Measurements from ENCODE around the gene ZNF827. TPM values are rescaled to one million over a fixed set of nuclear protein-coding genes. Genes with fewer than 3 reads are reported as not detected.

The ZNF827 gene
- total RNA-seq, 1 experiment from 2014 or later, result 26.2 TPM

DNA sequence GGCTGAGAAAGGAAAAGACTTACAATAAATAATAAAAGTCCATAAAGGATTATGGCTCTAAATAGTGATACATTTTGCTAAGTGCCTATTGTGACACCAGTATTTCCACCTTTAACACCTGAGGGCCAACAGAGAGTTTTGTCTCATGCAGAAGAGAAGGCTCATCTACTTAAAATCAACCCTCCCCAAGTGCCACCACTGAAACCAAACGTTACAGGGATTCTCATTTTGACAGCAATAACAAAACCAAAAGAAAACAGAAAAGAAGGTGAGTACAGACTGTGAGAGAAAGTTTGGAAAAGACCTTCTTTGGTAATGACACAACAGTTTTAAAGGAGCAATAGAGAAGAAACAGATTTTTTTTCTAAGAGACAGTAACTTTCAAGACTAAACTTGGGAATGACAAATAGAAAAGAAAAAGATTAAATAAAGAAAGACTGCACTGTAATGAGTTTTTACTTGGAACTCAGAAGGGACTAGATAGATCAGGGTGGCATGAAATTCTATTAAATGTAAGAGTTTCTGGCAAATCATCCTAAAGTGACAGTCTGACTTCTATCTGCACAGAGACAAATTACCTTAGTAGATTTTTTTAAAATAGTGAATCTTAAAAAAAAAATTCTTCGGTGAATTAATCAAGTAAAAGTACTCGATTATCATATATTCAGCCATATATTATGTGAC lies 109.7 kb downstream of the ZNF827 start:
- BruUV-seq (replicated peaks), result no TSS peak
- intact Hi-C loops (cut with micrococcal nuclease; ENCODE audit: unreplicated experiment), result no loop called here
- CTCF ChIA-PET, result no interaction called here
- H3K36me3 Mint-ChIP-seq (ENCODE audit: insufficient read depth, unreplicated experiment), result no peaks in the 10 kb centered on the region
- H3K9me3 Mint-ChIP-seq (ENCODE audit: low read depth, unreplicated experiment), result no peaks in the 10 kb centered on the region
- no peak overlapping the region for H3K27ac Mint-ChIP-seq (ENCODE audit: unreplicated experiment)
- DNase-seq, result no peak
- H3K27me3 Mint-ChIP-seq (ENCODE audit: unreplicated experiment), result no peaks in the 10 kb centered on the region
- TF ChIP-seq, protein P1, sequence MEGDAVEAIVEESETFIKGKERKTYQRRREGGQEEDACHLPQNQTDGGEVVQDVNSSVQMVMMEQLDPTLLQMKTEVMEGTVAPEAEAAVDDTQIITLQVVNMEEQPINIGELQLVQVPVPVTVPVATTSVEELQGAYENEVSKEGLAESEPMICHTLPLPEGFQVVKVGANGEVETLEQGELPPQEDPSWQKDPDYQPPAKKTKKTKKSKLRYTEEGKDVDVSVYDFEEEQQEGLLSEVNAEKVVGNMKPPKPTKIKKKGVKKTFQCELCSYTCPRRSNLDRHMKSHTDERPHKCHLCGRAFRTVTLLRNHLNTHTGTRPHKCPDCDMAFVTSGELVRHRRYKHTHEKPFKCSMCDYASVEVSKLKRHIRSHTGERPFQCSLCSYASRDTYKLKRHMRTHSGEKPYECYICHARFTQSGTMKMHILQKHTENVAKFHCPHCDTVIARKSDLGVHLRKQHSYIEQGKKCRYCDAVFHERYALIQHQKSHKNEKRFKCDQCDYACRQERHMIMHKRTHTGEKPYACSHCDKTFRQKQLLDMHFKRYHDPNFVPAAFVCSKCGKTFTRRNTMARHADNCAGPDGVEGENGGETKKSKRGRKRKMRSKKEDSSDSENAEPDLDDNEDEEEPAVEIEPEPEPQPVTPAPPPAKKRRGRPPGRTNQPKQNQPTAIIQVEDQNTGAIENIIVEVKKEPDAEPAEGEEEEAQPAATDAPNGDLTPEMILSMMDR (IDR thresholded peaks at IDR 0.05; ENCODE audit: unreplicated experiment), result no peak
- no peaks in the 10 kb centered on the region for H3K4me1 Mint-ChIP-seq (ENCODE audit: low read depth, unreplicated experiment)
- no peak overlapping the region for H3K4me3 Mint-ChIP-seq (ENCODE audit: low read depth, unreplicated experiment)

DNA sequence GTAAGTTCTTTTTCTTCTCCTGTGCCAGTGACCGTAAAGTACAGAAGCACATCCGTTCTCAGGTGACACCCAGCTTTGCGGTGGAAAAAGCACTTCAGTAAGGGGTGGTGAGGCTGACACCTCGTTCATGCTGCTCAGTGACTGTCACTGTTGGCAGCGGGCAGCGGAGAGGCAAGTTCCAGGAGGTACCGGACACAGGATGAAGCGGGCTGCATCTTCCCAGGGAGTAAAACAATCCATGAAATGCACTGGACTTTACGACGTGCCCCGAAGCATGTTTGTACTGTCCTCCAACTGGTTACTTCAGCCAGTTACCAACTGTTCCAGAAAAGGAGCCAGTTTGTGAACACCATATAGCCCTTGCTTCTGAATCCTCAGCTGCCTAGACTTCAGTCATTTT lies 110.7 kb downstream of the ZNF827 start:
- DNase-seq, result no peak
- Mint-ChIP-seq H3K27me3 (ENCODE audit: unreplicated experiment) (no peaks in the 10 kb centered on the region), H3K9me3 (ENCODE audit: low read depth, unreplicated experiment) (no peaks in the 10 kb centered on the region), H3K4me1 (ENCODE audit: low read depth, unreplicated experiment) (no peaks in the 10 kb centered on the region), H3K36me3 (ENCODE audit: insufficient read depth, unreplicated experiment) (no peaks in the 10 kb centered on the region), H3K27ac (ENCODE audit: unreplicated experiment) (no peak overlapping the region), H3K4me3 (ENCODE audit: low read depth, unreplicated experiment) (no peak overlapping the region)
- TF ChIP-seq, protein P1 (IDR thresholded peaks at IDR 0.05; ENCODE audit: unreplicated experiment), result no peak
- intact Hi-C loops (cut with micrococcal nuclease; ENCODE audit: unreplicated experiment), result no loop called here
- CTCF ChIA-PET, result no interaction called here
- BruUV-seq (replicated peaks), result no TSS peak

DNA sequence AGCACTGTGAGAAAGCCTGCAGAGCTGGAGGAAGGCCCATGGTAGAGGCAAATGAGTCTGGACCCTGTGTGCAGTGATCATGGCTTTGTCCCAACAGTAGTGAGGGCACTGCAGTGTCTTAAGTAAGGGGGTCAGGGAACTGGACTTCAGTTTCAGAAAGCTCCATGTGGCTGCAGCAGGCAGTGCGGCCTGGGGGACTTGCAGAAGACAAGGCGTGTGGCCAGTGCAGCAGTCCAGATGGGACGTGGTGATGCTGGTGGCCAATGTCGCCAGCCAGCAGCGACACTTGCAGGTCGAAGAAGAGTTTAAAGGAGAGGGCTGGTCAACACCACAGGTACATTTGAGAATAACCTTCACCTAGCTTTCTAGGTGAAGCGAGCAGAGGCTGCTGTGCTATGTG lies 113.4 kb downstream of the ZNF827 start:
- Mint-ChIP-seq H3K27me3 (ENCODE audit: unreplicated experiment) (no peaks in the 10 kb centered on the region), H3K4me3 (ENCODE audit: low read depth, unreplicated experiment) (no peak overlapping the region), H3K9me3 (ENCODE audit: low read depth, unreplicated experiment) (no peaks in the 10 kb centered on the region), H3K36me3 (ENCODE audit: insufficient read depth, unreplicated experiment) (peaks cover 5% of the 10 kb centered on the region), H3K27ac (ENCODE audit: unreplicated experiment) (no peak overlapping the region), H3K4me1 (ENCODE audit: low read depth, unreplicated experiment) (no peaks in the 10 kb centered on the region)
- DNase-seq, result no peak
- no TSS peak for BruUV-seq (replicated peaks)
- intact Hi-C loops (cut with micrococcal nuclease; ENCODE audit: unreplicated experiment), result no loop called here
- CTCF ChIA-PET, result no interaction called here
- TF ChIP-seq, protein P1 (IDR thresholded peaks at IDR 0.05; ENCODE audit: unreplicated experiment), result no peak

DNA sequence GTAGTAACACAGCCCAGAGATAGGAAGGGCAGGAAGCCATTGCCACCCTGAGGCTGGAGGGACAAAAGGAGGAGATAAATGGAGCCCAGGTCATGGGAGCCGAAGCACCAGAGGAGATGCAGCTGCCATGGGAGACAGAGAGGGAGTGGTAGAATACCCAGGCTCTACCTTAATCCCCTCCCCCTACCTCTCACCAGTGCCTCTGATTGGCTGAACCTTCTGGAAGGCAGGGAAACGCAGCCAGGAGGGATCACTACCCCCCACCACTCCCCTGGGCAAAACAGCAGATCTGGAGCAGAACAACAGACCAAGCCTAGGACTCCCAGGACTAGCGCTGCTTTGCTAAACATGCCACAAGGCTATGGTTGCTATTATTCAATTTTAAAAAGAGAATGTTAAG lies 114.2 kb downstream of the ZNF827 start:
- no peak for DNase-seq
- no peak overlapping the region for H3K4me3 Mint-ChIP-seq (ENCODE audit: low read depth, unreplicated experiment)
- no TSS peak for BruUV-seq (replicated peaks)
- no peaks in the 10 kb centered on the region for H3K27me3 Mint-ChIP-seq (ENCODE audit: unreplicated experiment)
- intact Hi-C loops (cut with micrococcal nuclease; ENCODE audit: unreplicated experiment), result no loop called here
- CTCF ChIA-PET, result no interaction called here
- peaks cover 5% of the 10 kb centered on the region for H3K36me3 Mint-ChIP-seq (ENCODE audit: insufficient read depth, unreplicated experiment)
- no peaks in the 10 kb centered on the region for H3K4me1 Mint-ChIP-seq (ENCODE audit: low read depth, unreplicated experiment)
- H3K9me3 Mint-ChIP-seq (ENCODE audit: low read depth, unreplicated experiment), result no peaks in the 10 kb centered on the region
- H3K27ac Mint-ChIP-seq (ENCODE audit: unreplicated experiment), result no peak overlapping the region
- TF ChIP-seq, protein P1 (IDR thresholded peaks at IDR 0.05; ENCODE audit: unreplicated experiment), result no peak

Measured in Calu3 (cell line).